GM10248 (cell line): Measurements from ENCODE around the gene NIPAL4.

Experiments used
- CTCF ChIA-PET: fragments of 300-600 bp; sonication (Branson Sonifier 250); formaldehyde crosslinking; extraction: SDS; loops from one replicate; lab custom pipeline; 2021; ENCODE audit warnings: antibody characterized with exemption; lab: Yijun Ruan, JAX
- POLR2A ChIA-PET: fragments of 350-650 bp; sonication (Branson Sonifier 250); formaldehyde crosslinking; extraction: SDS; loops from one replicate; lab custom pipeline; 2020; ENCODE audit warnings: antibody characterized with exemption; lab: Yijun Ruan, JAX
- DNase-seq: peaks from one replicate; pipeline ENCODE4 v3.0.0; 2012; ENCODE audit errors: extremely low spot score
- CTCF ChIP-seq: IDR thresholded peaks from 2 replicates; pipeline ENCODE4 v1.5.1; 2012; ENCODE audit warnings: mild to moderate bottlenecking, low read depth; ENCODE audit errors: extremely low read depth, missing control alignments, control extremely low read depth

Gene NIPAL4

GRCh38 chr5:157444224-157444623 is 15.8 kb upstream of the NIPAL4 start:
- CTCF ChIA-PET, result interaction anchor here (1.0 kb wide), 1 partner anchor 299 kb away, joined by 3 read pairs; the partner anchor contains the start of gene LSM11

GRCh38 chr5:157445745-157446411 is 14.1 kb upstream of the NIPAL4 start:
- CTCF ChIA-PET, result interaction anchor here (1.1 to 1.2 kb wide), 2 partner anchors 33 to 35 kb away, joined by 3 read pairs; no protein-coding TSS in a partner anchor
- no peak for TF ChIP-seq CTCF
- no peak for DNase-seq
- POLR2A ChIA-PET, result no interaction called here

More at GRCh38 chr5:157444224-157444623, 15.8 kb upstream of the NIPAL4 start:
- POLR2A ChIA-PET, result no interaction called here
- no peak for TF ChIP-seq CTCF
- DNase-seq, result no peak

- no peak for DNase-seq
- CTCF ChIA-PET, result interaction anchor here (1.0 to 1.7 kb wide), 7 partner anchors 11 to 118 kb away, joined by 3 to 5 read pairs (median 3); no protein-coding TSS in a partner anchor
- TF ChIP-seq CTCF, result no peak
- POLR2A ChIA-PET, result no interaction called here
These were observed 13.5 kb upstream of the NIPAL4 start for GRCh38 chr5:157446412-157446935.

GRCh38 chr5:157447201-157447637 is 12.8 kb upstream of the NIPAL4 start:
- no peak for DNase-seq
- ChIA-PET POLR2A (no interaction called here), CTCF (interaction anchor here (1.0 to 1.7 kb wide), 7 partner anchors 10 to 298 kb away, joined by 3 to 5 read pairs (median 3); no protein-coding TSS in a partner anchor)
- TF ChIP-seq CTCF, result no peak

- POLR2A ChIA-PET, result interaction anchor here (0.6 kb wide), 1 partner anchor 355 kb away, joined by 6 read pairs; no protein-coding TSS in a partner anchor
These were observed 10.8 kb upstream of the NIPAL4 start for GRCh38 chr5:157449011-157449723.

More at GRCh38 chr5:157449011-157449723, 10.8 kb upstream of the NIPAL4 start:
- TF ChIP-seq CTCF, result no peak
- no peak for DNase-seq
- CTCF ChIA-PET, result interaction anchor here (0.8 to 2.1 kb wide), 5 partner anchors 17 to 295 kb away, joined by 4 to 12 read pairs (median 9); partner anchors contain the start of gene LSM11
